Calu3 (cell line): Measurements from ENCODE around the gene ZC3H12C. TPM values are rescaled to one million over a fixed set of nuclear protein-coding genes. Genes with fewer than 3 reads are reported as not detected.

Experiments
- BruUV-seq: library from RNA; stranded (reverse); fragments of 400-500 nt; replicated peaks from 2 replicates; lab custom pipeline; 2021; lab: Mats Ljungman, UMichigan
- CTCF ChIA-PET: fragments of 300-600 bp; sonication (Branson Sonifier 250); formaldehyde crosslinking; loops from one replicate; lab custom pipeline; 2022; ENCODE audit warnings: antibody characterized with exemption; lab: Charles Lee
- DNase-seq: peaks from one replicate; pipeline ENCODE4 v3.0.0; 2022
- H3K27ac Mint-ChIP-seq: one replicate; pipeline ENCODE4 v1.8.0; 2022; ENCODE audit warnings: mixed read lengths; ENCODE audit not compliant: unreplicated experiment
- H3K27me3 Mint-ChIP-seq: one replicate; pipeline ENCODE4 v1.8.0; 2022; ENCODE audit warnings: mixed read lengths; ENCODE audit not compliant: unreplicated experiment
- H3K36me3 Mint-ChIP-seq: one replicate; pipeline ENCODE4 v1.8.0; 2022; ENCODE audit warnings: mild to moderate bottlenecking, moderate library complexity, mixed read lengths; ENCODE audit not compliant: insufficient read depth, unreplicated experiment
- H3K4me1 Mint-ChIP-seq: one replicate; pipeline ENCODE4 v1.8.0; 2022; ENCODE audit warnings: mild to moderate bottlenecking, low read depth, mixed read lengths; ENCODE audit not compliant: unreplicated experiment
- H3K4me3 Mint-ChIP-seq: one replicate; pipeline ENCODE4 v1.8.0; 2022; ENCODE audit warnings: mild to moderate bottlenecking, low read depth, moderate library complexity, mixed read lengths; ENCODE audit not compliant: unreplicated experiment
- H3K9me3 Mint-ChIP-seq: one replicate; pipeline ENCODE4 v1.8.0; 2022; ENCODE audit warnings: low read depth, mixed read lengths; ENCODE audit not compliant: unreplicated experiment
- intact Hi-C: fragments of 100-400 bp; cut with micrococcal nuclease; formaldehyde crosslinking; loops from one replicate; pipeline ENCODE4 v1.10.0; 2022; ENCODE audit not compliant: unreplicated experiment
- total RNA-seq: library from RNA; stranded (reverse); gene quantifications from 2 replicates; pipeline ENCODE4 v1.2.3, GENCODE V29; 2022
- TF ChIP-seq, protein P1 (sequence below): fragments of 200-600 bp; IDR thresholded peaks from one replicate; pipeline ENCODE4 v1.8.0; 2022; ENCODE audit warnings: antibody characterized with exemption; ENCODE audit not compliant: unreplicated experiment

Gene ZC3H12C
- total RNA-seq, 1 experiment from 2014 or later, result 14.1 TPM

DNA sequence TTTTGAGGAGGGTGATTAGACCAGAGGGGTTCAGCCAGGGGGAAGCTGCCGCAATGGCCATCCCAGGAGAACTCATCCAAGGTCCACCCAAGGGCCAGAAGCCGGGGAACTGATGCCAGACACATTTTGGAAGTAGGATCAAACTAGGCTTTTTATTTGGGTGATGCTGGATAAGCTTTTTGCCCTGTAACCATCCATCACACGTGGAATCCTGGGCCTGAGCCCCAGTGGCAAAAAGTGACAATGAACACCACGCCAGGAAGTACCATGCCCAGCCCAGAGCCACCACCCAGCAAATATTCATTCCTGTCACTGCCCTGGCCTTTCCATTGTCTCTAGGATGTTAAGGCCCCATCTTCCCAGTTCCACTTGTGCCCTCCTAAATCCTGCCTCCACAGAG, 85.9 kb downstream of the ZC3H12C start:
- intact Hi-C loops, result no loop called here
- CTCF ChIA-PET, result interaction anchor here (0.6 kb wide), 1 partner anchor 92 kb away, joined by 3 read pairs; no protein-coding TSS in a partner anchor
- BruUV-seq, result no TSS peak
- no peaks in the 10 kb centered on the region for H3K27me3 Mint-ChIP-seq
- peaks cover 12% of the 10 kb centered on the region for H3K4me1 Mint-ChIP-seq
- H3K4me3 Mint-ChIP-seq, result no peak overlapping the region
- no peaks in the 10 kb centered on the region for H3K9me3 Mint-ChIP-seq
- DNase-seq, result no peak
- TF ChIP-seq, protein P1, sequence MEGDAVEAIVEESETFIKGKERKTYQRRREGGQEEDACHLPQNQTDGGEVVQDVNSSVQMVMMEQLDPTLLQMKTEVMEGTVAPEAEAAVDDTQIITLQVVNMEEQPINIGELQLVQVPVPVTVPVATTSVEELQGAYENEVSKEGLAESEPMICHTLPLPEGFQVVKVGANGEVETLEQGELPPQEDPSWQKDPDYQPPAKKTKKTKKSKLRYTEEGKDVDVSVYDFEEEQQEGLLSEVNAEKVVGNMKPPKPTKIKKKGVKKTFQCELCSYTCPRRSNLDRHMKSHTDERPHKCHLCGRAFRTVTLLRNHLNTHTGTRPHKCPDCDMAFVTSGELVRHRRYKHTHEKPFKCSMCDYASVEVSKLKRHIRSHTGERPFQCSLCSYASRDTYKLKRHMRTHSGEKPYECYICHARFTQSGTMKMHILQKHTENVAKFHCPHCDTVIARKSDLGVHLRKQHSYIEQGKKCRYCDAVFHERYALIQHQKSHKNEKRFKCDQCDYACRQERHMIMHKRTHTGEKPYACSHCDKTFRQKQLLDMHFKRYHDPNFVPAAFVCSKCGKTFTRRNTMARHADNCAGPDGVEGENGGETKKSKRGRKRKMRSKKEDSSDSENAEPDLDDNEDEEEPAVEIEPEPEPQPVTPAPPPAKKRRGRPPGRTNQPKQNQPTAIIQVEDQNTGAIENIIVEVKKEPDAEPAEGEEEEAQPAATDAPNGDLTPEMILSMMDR, result no peak
- peaks cover 3% of the 10 kb centered on the region for H3K36me3 Mint-ChIP-seq
- H3K27ac Mint-ChIP-seq, result no peak overlapping the region

DNA sequence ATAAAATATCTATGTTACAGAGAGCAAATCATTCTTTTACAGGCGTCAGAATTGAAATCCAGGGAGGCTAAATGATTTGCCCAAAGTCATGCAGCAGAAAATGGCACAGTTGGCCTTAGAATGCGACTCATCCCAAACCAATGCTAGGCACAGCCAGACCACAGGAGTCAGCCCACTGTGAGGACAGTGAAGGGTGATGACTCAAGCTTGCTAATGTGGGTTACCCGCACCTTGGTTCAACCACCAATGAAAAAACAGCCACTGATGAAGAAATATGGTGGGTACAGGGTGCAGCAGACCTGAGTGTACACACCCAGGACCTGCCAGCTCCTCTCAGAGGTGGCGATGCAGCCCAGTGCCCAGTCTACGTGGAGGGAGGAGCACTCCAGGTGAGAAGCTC, 89.7 kb downstream of the ZC3H12C start:
- H3K4me3 Mint-ChIP-seq, result no peak overlapping the region
- intact Hi-C loops, result no loop called here
- H3K27ac Mint-ChIP-seq, result no peak overlapping the region
- CTCF ChIA-PET, result interaction anchor here (0.6 kb wide), 1 partner anchor 29 kb away, joined by 5 read pairs; no protein-coding TSS in a partner anchor
- H3K9me3 Mint-ChIP-seq, result no peaks in the 10 kb centered on the region
- H3K4me1 Mint-ChIP-seq, result peaks cover 28% of the 10 kb centered on the region
- H3K36me3 Mint-ChIP-seq, result peaks cover 5% of the 10 kb centered on the region
- no TSS peak for BruUV-seq
- no peaks in the 10 kb centered on the region for H3K27me3 Mint-ChIP-seq
- DNase-seq, result no peak
- TF ChIP-seq, protein P1, result no peak

DNA sequence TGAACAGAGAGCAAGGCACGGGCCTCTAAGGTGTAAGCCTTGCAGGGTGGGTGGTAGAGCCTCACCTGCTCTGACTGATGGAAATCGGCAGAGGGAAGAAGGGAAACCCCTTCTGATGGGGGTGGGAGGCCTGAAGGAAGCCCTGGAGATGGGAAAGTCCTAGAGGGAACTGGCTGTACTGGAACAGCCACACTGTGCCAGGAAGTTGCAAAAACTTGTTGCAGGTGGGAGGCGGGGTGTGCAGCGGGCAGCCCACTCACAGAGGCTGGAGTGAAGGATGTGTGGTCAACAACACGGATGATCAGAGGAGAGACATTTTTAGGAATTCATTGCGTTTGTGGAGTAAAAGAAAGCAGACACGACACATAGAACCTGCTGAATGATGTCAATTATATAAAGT, 91.3 kb downstream of the ZC3H12C start:
- CTCF ChIA-PET, result no interaction called here
- Mint-ChIP-seq H3K27me3 (no peaks in the 10 kb centered on the region), H3K4me3 (no peak overlapping the region), H3K27ac (no peak overlapping the region), H3K4me1 (peaks cover 28% of the 10 kb centered on the region), H3K9me3 (no peaks in the 10 kb centered on the region), H3K36me3 (peaks cover 5% of the 10 kb centered on the region)
- no TSS peak for BruUV-seq
- TF ChIP-seq, protein P1, result no peak
- DNase-seq, result no peak
- intact Hi-C loops, result no loop called here

DNA sequence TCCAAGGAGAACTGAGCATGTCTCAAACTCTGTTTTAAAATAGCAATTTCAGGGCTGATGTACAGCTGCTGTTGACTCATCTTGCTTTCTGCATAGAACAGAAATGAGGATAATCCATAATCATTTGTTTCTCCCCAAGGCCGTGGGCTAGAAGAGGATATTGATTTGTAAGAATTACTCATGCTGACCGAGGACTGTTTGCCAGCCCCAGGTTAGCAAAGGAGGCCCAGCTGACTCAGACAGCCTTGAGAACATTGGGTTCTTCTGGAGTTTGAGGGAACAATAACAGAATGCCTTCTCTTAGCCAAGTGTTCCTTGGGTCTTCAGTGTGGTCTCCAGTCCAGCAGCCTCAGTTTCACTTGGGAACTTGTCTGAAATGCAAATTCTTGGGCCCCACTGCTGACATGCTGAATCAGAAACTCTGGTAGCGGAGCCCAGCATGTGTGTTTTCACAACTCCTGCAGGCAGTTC, 92.0 kb downstream of the ZC3H12C start:
- no peak for DNase-seq
- H3K4me3 Mint-ChIP-seq, result no peak overlapping the region
- peaks cover 28% of the 10 kb centered on the region for H3K4me1 Mint-ChIP-seq
- no peak overlapping the region for H3K27ac Mint-ChIP-seq
- TF ChIP-seq, protein P1, result no peak
- BruUV-seq, result no TSS peak
- peaks cover 5% of the 10 kb centered on the region for H3K36me3 Mint-ChIP-seq
- CTCF ChIA-PET, result no interaction called here
- no peaks in the 10 kb centered on the region for H3K27me3 Mint-ChIP-seq
- H3K9me3 Mint-ChIP-seq, result no peaks in the 10 kb centered on the region
- intact Hi-C loops, result no loop called here
